CD14-positive monocyte (primary cell): ENCODE measurements around the gene SIAH1. TPM values are rescaled to one million over a fixed set of nuclear protein-coding genes. Genes with fewer than 3 reads are reported as not detected.

Source experiments
- DNase-seq, 3 donors: peaks; one replicate each; pipeline ENCODE4 v3.0.0-alpha.2; 2011 to 2022
- H2AFZ ChIP-seq: 2 replicates; pipeline ENCODE4 v1.6.0; 2012; ENCODE audit warnings: mild to moderate bottlenecking, low read depth, low read length, inconsistent platforms; ENCODE audit not compliant: insufficient read depth, poor library complexity, severe bottlenecking
- H3K27ac ChIP-seq, 2 donors: 1 replicate in 1 of 2; 2 replicates in 1 of 2; pipeline ENCODE4 v1.5.1; 2012 to 2013; ENCODE audit warnings: low read length in 2 of 2, control low read depth in 1 of 2, inconsistent platforms in 1 of 2, low read depth in 1 of 2, mild to moderate bottlenecking in 1 of 2
- H3K27me3 ChIP-seq, 2 donors: one replicate each; pipeline versions ENCODE4 v1.6.0 to v1.6.1; 2011 to 2013; ENCODE audit warnings: low read length in 2 of 2; ENCODE audit not compliant: control insufficient read depth in 2 of 2, insufficient read depth in 2 of 2
- H3K36me3 ChIP-seq, 2 donors: replicated peaks in 1 of 2; 1 replicate in 1 of 2; 2 replicates in 1 of 2; pipeline versions ENCODE4 v1.5.1 to v1.6.1; 2012 to 2013; ENCODE audit warnings: low read length in 2 of 2, control low read depth in 1 of 2, inconsistent platforms in 1 of 2, mild to moderate bottlenecking in 1 of 2; ENCODE audit not compliant: insufficient read depth in 2 of 2, control insufficient read depth in 1 of 2
- H3K4me1 ChIP-seq, 2 donors: 1 replicate in 1 of 2; 2 replicates in 1 of 2; pipeline versions ENCODE4 v1.5.1 to v1.6.1; 2012 to 2013; ENCODE audit warnings: low read length in 2 of 2, control low read depth in 1 of 2, inconsistent platforms in 1 of 2, mild to moderate bottlenecking in 1 of 2, moderate library complexity in 1 of 2; ENCODE audit not compliant: insufficient read depth in 2 of 2, control insufficient read depth in 1 of 2
- H3K4me2 ChIP-seq: replicated peaks from 2 replicates; pipeline ENCODE3; 2012; ENCODE audit warnings: low read length, moderate library complexity, mild to moderate bottlenecking; ENCODE audit not compliant: poor library complexity, severe bottlenecking; ENCODE audit errors: extremely low read depth
- H3K4me3 ChIP-seq, 3 experiments: fragments of 200-600 bp in 1 of 3; sonication (generic) in 1 of 3; replicated peaks in 1 of 3; 1 replicate in 2 of 3; 2 replicates in 1 of 3; pipeline ENCODE4 v1.5.1; 2011 to 2013; ENCODE audit warnings: low read length in 3 of 3, mild to moderate bottlenecking in 3 of 3, control low read depth in 2 of 3, low read depth in 2 of 3, inconsistent platforms in 1 of 3, moderate library complexity in 1 of 3
- H3K79me2 ChIP-seq: 2 replicates; pipeline ENCODE4 v1.6.0; 2012; ENCODE audit warnings: mild to moderate bottlenecking, control low read depth, inconsistent platforms, low read length, moderate library complexity; ENCODE audit not compliant: insufficient read depth
- H3K9ac ChIP-seq: 2 replicates; pipeline ENCODE4 v1.6.0; 2017; ENCODE audit warnings: low read length, mild to moderate bottlenecking; ENCODE audit not compliant: insufficient read depth, poor library complexity, severe bottlenecking
- H3K9me3 ChIP-seq, 2 donors: replicated peaks in 1 of 2; 1 replicate in 1 of 2; 2 replicates in 1 of 2; pipeline versions ENCODE4 v1.5.1 to v1.6.1; 2012 to 2013; ENCODE audit warnings: low read length in 2 of 2, control low read depth in 1 of 2; ENCODE audit not compliant: control insufficient read depth in 1 of 2, insufficient read depth in 1 of 2
- H4K20me1 ChIP-seq: 2 replicates; pipeline ENCODE4 v1.6.0; 2012; ENCODE audit warnings: mild to moderate bottlenecking, low read length, control low read depth, moderate library complexity; ENCODE audit not compliant: insufficient read depth
- H3K27ac Mint-ChIP-seq, 7 donors: one replicate each; pipeline ENCODE4 v1.8.0; 2020; ENCODE audit warnings: mild to moderate bottlenecking in 7 of 7, mixed read lengths in 7 of 7, moderate library complexity in 6 of 7, inconsistent platforms in 2 of 7
- H3K27me3 Mint-ChIP-seq, 3 donors: one replicate each; pipeline ENCODE4 v1.8.0; 2021 to 2022; ENCODE audit warnings: low read depth in 3 of 3, mild to moderate bottlenecking in 3 of 3, mixed read lengths in 3 of 3, moderate library complexity in 3 of 3, inconsistent platforms in 1 of 3
- H3K36me3 Mint-ChIP-seq, 2 donors: one replicate each; pipeline ENCODE4 v1.8.0; 2020; ENCODE audit warnings: mixed read lengths in 2 of 2, inconsistent platforms in 1 of 2, mild to moderate bottlenecking in 1 of 2
- H3K4me1 Mint-ChIP-seq: one replicate; pipeline ENCODE4 v1.8.0; 2020; ENCODE audit warnings: mild to moderate bottlenecking, mixed read lengths
- H3K4me3 Mint-ChIP-seq, 2 donors: one replicate each; pipeline ENCODE4 v1.8.0; 2020; ENCODE audit warnings: mild to moderate bottlenecking in 2 of 2, mixed read lengths in 2 of 2, moderate library complexity in 1 of 2
- H3K9me3 Mint-ChIP-seq, 7 donors: one replicate each; pipeline ENCODE4 v1.8.0; 2020 to 2022; ENCODE audit warnings: mixed read lengths in 7 of 7, mild to moderate bottlenecking in 6 of 7, moderate library complexity in 6 of 7, inconsistent platforms in 2 of 7
- WGBS: methylation state at CpG from one replicate; pipeline ENCODE4 v1.1.5; 2013; ENCODE audit warnings: missing lambda C conversion rate; ENCODE audit not compliant: insufficient coverage; 5-methylcytosine and 5-hydroxymethylcytosine counted together
- intact Hi-C, 2 donors: fragments of 100-400 bp; cut with micrococcal nuclease; formaldehyde crosslinking; loops; one replicate each; pipeline versions ENCODE4 v1.15.0 to v1.15.1; 2023
- polyA plus RNA-seq, 3 donors: library from polyadenylated mRNA; depleted of rRNA in 1 of 3; unstranded in 2 of 3; stranded (reverse) in 1 of 3; fragments of 300-500 nt in 2 of 3; fragments of >200 nt in 1 of 3; fragmentation: Illumina TruSeq in 2 of 3; gene quantifications; 1 replicate in 2 of 3; 2 replicates in 1 of 3; pipeline ENCODE4 v1.2.3, GENCODE V29; 2012 to 2021
- TF ChIP-seq, protein P1 (sequence below): fragments of 200-600 bp; IDR thresholded peaks from one replicate; pipeline ENCODE4 v1.8.0; 2022; ENCODE audit warnings: antibody characterized with exemption, mild to moderate bottlenecking

SIAH1 gene
- polyA plus RNA-seq, 3 donors: 4.9 to 11.8 (median 5.6) TPM

GRCh38 chr16:48432136-48432535 lies 46.9 kb upstream of the SIAH1 start:
- H4K20me1 ChIP-seq: no peaks in the 10 kb centered on the region
- DNase-seq: peak; percentile 77 to 90 (median 82)
- Mint-ChIP-seq H3K27ac (peak overlapping the region; percentile 79 to 97 (median 92)), H3K27me3 (peaks cover 0 to 3% (median 0%) of the 10 kb centered on the region in 3 donors), H3K9me3 (peaks cover 0 to 6% (median 0%) of the 10 kb centered on the region in 7 donors), H3K4me1 (peaks cover 49% of the 10 kb centered on the region), H3K36me3 (no peaks in the 10 kb centered on the region), H3K4me3 (peak overlapping the region in 1 of 2 donors; percentile 84)
- H3K9ac ChIP-seq: no peak overlapping the region
- H3K79me2 ChIP-seq: no peaks in the 10 kb centered on the region
- intact Hi-C loops: loop anchor here in 1 of 2 donors (5.0 kb wide), 1 partner anchor 45 kb away; the partner anchor contains the start of gene SIAH1
- no peaks in the 10 kb centered on the region for H3K9me3 ChIP-seq
- H3K4me2 ChIP-seq: peak overlapping the region; percentile 24
- TF ChIP-seq, protein P1, sequence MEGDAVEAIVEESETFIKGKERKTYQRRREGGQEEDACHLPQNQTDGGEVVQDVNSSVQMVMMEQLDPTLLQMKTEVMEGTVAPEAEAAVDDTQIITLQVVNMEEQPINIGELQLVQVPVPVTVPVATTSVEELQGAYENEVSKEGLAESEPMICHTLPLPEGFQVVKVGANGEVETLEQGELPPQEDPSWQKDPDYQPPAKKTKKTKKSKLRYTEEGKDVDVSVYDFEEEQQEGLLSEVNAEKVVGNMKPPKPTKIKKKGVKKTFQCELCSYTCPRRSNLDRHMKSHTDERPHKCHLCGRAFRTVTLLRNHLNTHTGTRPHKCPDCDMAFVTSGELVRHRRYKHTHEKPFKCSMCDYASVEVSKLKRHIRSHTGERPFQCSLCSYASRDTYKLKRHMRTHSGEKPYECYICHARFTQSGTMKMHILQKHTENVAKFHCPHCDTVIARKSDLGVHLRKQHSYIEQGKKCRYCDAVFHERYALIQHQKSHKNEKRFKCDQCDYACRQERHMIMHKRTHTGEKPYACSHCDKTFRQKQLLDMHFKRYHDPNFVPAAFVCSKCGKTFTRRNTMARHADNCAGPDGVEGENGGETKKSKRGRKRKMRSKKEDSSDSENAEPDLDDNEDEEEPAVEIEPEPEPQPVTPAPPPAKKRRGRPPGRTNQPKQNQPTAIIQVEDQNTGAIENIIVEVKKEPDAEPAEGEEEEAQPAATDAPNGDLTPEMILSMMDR: no peak
- 0% methylated on average over 1 of the region's 2 CpGs for WGBS
- H3K36me3 ChIP-seq: no peaks in the 10 kb centered on the region
- no peaks in the 10 kb centered on the region for H3K27me3 ChIP-seq
- H2AFZ ChIP-seq: no peak overlapping the region
- H3K4me3 ChIP-seq: peak overlapping the region in 1 of 3 experiments; percentile 33
- H3K27ac ChIP-seq: peak overlapping the region in 1 of 2 donors; percentile 72
- H3K4me1 ChIP-seq: peaks cover 42 to 46% of the 10 kb centered on the region in 2 donors

DNA sequence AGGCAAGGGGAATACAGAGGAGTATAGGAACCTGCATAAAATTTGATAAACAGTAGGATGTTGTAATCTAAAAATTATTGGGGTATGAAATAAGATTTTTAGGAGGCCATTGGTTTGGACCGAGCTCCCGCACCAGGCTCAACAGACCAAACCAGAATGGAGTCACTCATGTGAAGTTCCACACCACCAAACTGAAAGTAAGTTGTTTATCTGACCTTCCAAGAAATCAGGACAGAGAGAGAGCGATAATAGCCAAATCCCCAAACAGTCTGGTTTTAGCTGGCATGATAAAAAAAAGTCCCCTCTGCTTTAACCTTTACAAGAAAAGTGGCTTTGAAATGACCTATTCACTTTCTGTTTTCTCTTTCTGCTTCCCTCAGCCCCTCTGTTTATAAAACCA lies 45.7 kb upstream of the SIAH1 start:
- H4K20me1 ChIP-seq: no peaks in the 10 kb centered on the region
- H3K27ac ChIP-seq: no peak overlapping the region
- no peak overlapping the region for H3K4me3 ChIP-seq
- TF ChIP-seq, protein P1: no peak
- H3K27me3 Mint-ChIP-seq: peaks cover 0 to 3% (median 0%) of the 10 kb centered on the region in 3 donors
- DNase-seq: no peak
- H3K4me1 Mint-ChIP-seq: peaks cover 48% of the 10 kb centered on the region
- no peaks in the 10 kb centered on the region for H3K79me2 ChIP-seq
- H3K9me3 ChIP-seq: no peaks in the 10 kb centered on the region
- H3K27me3 ChIP-seq: no peaks in the 10 kb centered on the region
- no peak overlapping the region for H3K27ac Mint-ChIP-seq
- H3K9me3 Mint-ChIP-seq: peaks cover 0 to 6% (median 0%) of the 10 kb centered on the region in 7 donors
- intact Hi-C loops: loop anchor here in 1 of 2 donors (5.0 kb wide), 1 partner anchor 44 kb away; the partner anchor contains the start of gene SIAH1
- no peak overlapping the region for H3K4me3 Mint-ChIP-seq
- no peak overlapping the region for H3K4me2 ChIP-seq
- whole genome bisulfite sequencing: no CpG with 5 or more reads among the region's 3 CpGs
- no peaks in the 10 kb centered on the region for H3K36me3 Mint-ChIP-seq
- no peaks in the 10 kb centered on the region for H3K36me3 ChIP-seq
- H3K4me1 ChIP-seq: peaks cover 42 to 44% of the 10 kb centered on the region in 2 donors
- H3K9ac ChIP-seq: no peak overlapping the region
- no peak overlapping the region for H2AFZ ChIP-seq
